GM13977 (cell line): ENCODE data around the gene SLC45A1.

ENCODE experiments used
- DNase-seq: peaks from one replicate; pipeline ENCODE4 v3.0.0; 2012; ENCODE audit warnings: low spot score
- CTCF ChIP-seq: IDR thresholded peaks from 2 replicates; pipeline ENCODE4 v1.5.1; 2012; ENCODE audit warnings: mild to moderate bottlenecking, control low read depth; ENCODE audit not compliant: insufficient read depth; ENCODE audit errors: extremely low read depth, missing control alignments
- in situ Hi-C: fragments of 300-500 bp; cut with MboI; formaldehyde crosslinking; loops from one replicate; pipeline ENCODE4 v1.12.0; 2022; ENCODE audit warnings: low sequenced_read_pairs, low pct_unique_long_range_greater_than_20kb, mixed read lengths, inconsistent platforms; ENCODE audit not compliant: unreplicated experiment

Gene SLC45A1

GRCh38 chr1:8326265-8326664, 8.4 kb downstream of the SLC45A1 start:
- no peak for DNase-seq
- TF ChIP-seq CTCF, result no peak
- in situ Hi-C loops, result no loop called here

GRCh38 chr1:8328271-8328670, 10.4 kb downstream of the SLC45A1 start:
- no peak for TF ChIP-seq CTCF
- DNase-seq, result no peak
- in situ Hi-C loops, result no loop called here

- no peak for DNase-seq
- TF ChIP-seq CTCF, result no peak
- in situ Hi-C loops, result no loop called here
Observed at GRCh38 chr1:8329439-8329838, 11.5 kb downstream of the SLC45A1 start.

GRCh38 chr1:8329858-8330257, 11.9 kb downstream of the SLC45A1 start:
- in situ Hi-C loops, result no loop called here
- DNase-seq, result no peak
- no peak for TF ChIP-seq CTCF

- no peak for DNase-seq
- in situ Hi-C loops, result no loop called here
- TF ChIP-seq CTCF, result no peak
Observed at GRCh38 chr1:8330271-8331125, 12.6 kb downstream of the SLC45A1 start.

GRCh38 chr1:8332806-8333205, 14.9 kb downstream of the SLC45A1 start:
- in situ Hi-C loops, result no loop called here
- DNase-seq, result no peak
- TF ChIP-seq CTCF, result no peak
